Measurements from ENCODE around the gene ZNG1F.
"Not testable (repeated sequence)": the region's sequence is repeated elsewhere in the genome, so short reads cannot be mapped to it uniquely, and the experiment has no call there.

Gene ZNG1F

GRCh38 chr9:41123812-41124211 is 65.3 kb downstream of the ZNG1F start:
- DNase-seq (ENCODE audit: low read depth in 2 of 2, low spot score in 1 of 2), result not testable (repeated sequence)

GRCh38 chr9:41123396-41123795 is 65.7 kb downstream of the ZNG1F start:
- not testable (repeated sequence) for DNase-seq (ENCODE audit: low read depth in 2 of 2, low spot score in 1 of 2)

- not testable (repeated sequence) for DNase-seq (ENCODE audit: low read depth in 2 of 2, low spot score in 1 of 2)
Measured at GRCh38 chr9:41120696-41121095, 68.4 kb downstream of the ZNG1F start.

- DNase-seq (ENCODE audit: low read depth in 2 of 2, low spot score in 1 of 2), result not testable (repeated sequence)
Measured at GRCh38 chr9:41119719-41120118, 69.4 kb downstream of the ZNG1F start.

- not testable (repeated sequence) for DNase-seq (ENCODE audit: low read depth in 2 of 2, low spot score in 1 of 2)
Measured at GRCh38 chr9:41119311-41119710, 69.8 kb downstream of the ZNG1F start.

GRCh38 chr9:41113348-41113747 is 75.8 kb downstream of the ZNG1F start:
- not testable (repeated sequence) for DNase-seq (ENCODE audit: low read depth in 2 of 2, low spot score in 1 of 2)

- DNase-seq (ENCODE audit: low read depth in 2 of 2, low spot score in 1 of 2), result not testable (repeated sequence)
Measured at GRCh38 chr9:41111414-41111813, 77.7 kb downstream of the ZNG1F start.

- DNase-seq (ENCODE audit: low read depth in 2 of 2, low spot score in 1 of 2), result not testable (repeated sequence)
Measured at GRCh38 chr9:41110913-41111312, 78.2 kb downstream of the ZNG1F start.

- DNase-seq (ENCODE audit: low read depth in 2 of 2, low spot score in 1 of 2), result not testable (repeated sequence)
Measured at GRCh38 chr9:41109253-41109652, 79.9 kb downstream of the ZNG1F start.

GRCh38 chr9:41108816-41109215 is 80.3 kb downstream of the ZNG1F start:
- DNase-seq (ENCODE audit: low read depth in 2 of 2, low spot score in 1 of 2), result not testable (repeated sequence)

GRCh38 chr9:41106472-41107116 is 82.5 kb downstream of the ZNG1F start:
- DNase-seq (ENCODE audit: low read depth in 2 of 2, low spot score in 1 of 2), result not testable (repeated sequence)

GRCh38 chr9:41105557-41106253 is 83.4 kb downstream of the ZNG1F start:
- not testable (repeated sequence) for DNase-seq (ENCODE audit: low read depth in 2 of 2, low spot score in 1 of 2)

GRCh38 chr9:41104542-41104941 is 84.6 kb downstream of the ZNG1F start:
- DNase-seq (ENCODE audit: low read depth in 2 of 2, low spot score in 1 of 2), result not testable (repeated sequence)

GRCh38 chr9:41100508-41100907 is 88.6 kb downstream of the ZNG1F start:
- not testable (repeated sequence) for DNase-seq (ENCODE audit: low read depth in 2 of 2, low spot score in 1 of 2)

GRCh38 chr9:41098759-41099158 is 90.4 kb downstream of the ZNG1F start:
- DNase-seq (ENCODE audit: low read depth in 2 of 2, low spot score in 1 of 2), result not testable (repeated sequence)

GRCh38 chr9:41095060-41095459 is 94.1 kb downstream of the ZNG1F start:
- DNase-seq (ENCODE audit: low read depth in 2 of 2, low spot score in 1 of 2), result not testable (repeated sequence)

- DNase-seq (ENCODE audit: low read depth in 2 of 2, low spot score in 1 of 2), result not testable (repeated sequence)
Measured at GRCh38 chr9:41094010-41094773, 94.9 kb downstream of the ZNG1F start.

GRCh38 chr9:41090922-41091321 is 98.2 kb downstream of the ZNG1F start:
- DNase-seq (ENCODE audit: low read depth in 2 of 2, low spot score in 1 of 2), result not testable (repeated sequence)

GRCh38 chr9:41090386-41090785 is 98.7 kb downstream of the ZNG1F start:
- not testable (repeated sequence) for DNase-seq (ENCODE audit: low read depth in 2 of 2, low spot score in 1 of 2)

- not testable (repeated sequence) for DNase-seq (ENCODE audit: low read depth in 2 of 2, low spot score in 1 of 2)
Measured at GRCh38 chr9:41088450-41089059, 100.6 kb downstream of the ZNG1F start.

- not testable (repeated sequence) for DNase-seq (ENCODE audit: low read depth in 2 of 2, low spot score in 1 of 2)
Measured at GRCh38 chr9:41087929-41088328, 101.2 kb downstream of the ZNG1F start.

Measured in stimulated activated CD8-positive, alpha-beta memory T cell treated with anti-CD3 and anti-CD28 coated beads, Interleukin-4, amount 100 ng/mL, for 4 hours (primary cell).